ENCODE measurements around the gene RPS29. TPM values are rescaled to one million over a fixed set of nuclear protein-coding genes. Genes with fewer than 3 reads are reported as not detected.

Gene RPS29
- total RNA-seq, 1 experiment from 2014 or later: 866 TPM

DNA sequence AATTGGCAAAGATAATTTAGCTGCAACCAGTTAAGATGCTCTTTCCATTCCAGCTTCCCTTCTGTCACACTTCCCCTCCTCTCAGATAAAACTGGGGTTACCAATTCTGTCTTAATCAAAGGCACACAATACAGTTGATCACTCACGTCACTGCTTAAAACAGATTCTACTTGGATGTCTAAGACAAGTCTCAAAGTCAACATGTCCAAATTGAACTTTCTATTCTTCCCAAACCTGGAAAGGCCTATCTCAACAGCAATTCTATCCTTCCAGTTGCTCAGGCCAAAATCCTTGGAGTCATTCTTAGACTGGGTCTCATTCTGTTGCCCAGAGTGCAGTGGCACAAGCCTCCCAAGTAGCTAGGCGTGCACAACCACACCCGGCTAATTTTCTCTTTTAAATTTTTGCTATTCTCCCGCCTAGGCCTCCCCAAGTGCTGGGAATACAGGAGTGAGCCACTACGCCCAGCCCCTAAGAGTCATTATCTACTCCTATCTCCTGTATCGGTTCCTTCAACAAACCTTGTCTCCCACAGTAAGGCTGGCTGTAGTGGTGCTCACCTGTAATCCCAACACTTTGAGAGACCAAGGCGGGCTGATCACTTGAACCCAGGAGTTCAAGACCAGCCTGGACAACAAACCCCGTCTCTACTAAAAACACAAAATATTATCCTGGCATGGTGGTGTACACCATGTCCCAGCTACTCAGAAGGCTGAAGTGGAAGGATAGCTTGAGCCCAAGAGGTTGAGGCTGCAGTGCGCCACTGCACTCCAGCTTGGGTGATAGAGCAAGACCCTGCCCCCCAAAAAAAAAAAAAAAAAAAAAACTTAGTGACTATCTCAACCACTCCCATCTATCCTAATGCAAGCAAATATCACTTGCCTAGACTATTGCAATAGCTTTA lies 4.7 kb downstream of the RPS29 start:
- no peak for ATAC-seq
- in situ Hi-C loops (cut with HindIII; ENCODE audit: low pct_unique_long_range_greater_than_20kb, low sequenced_read_pairs): no loop called here
- DNase-seq (ENCODE audit: low read depth, low spot score): no peak
- ChIA-PET POLR2A (no interaction called here), CTCF (no interaction called here)
- no peaks in the 10 kb centered on the region for H3K27me3 ChIP-seq (ENCODE audit: control insufficient read depth, insufficient read depth, low read length)
- peaks cover 21% of the 10 kb centered on the region for H3K36me3 ChIP-seq (ENCODE audit: control insufficient read depth, insufficient read depth, low read length)
- H3K9me3 ChIP-seq (ENCODE audit: control insufficient read depth, insufficient read depth, low read depth, low read length): no peaks in the 10 kb centered on the region
- H3K4me3 ChIP-seq (ENCODE audit: low read depth in 2 of 2, low read length in 2 of 2): no peak overlapping the region
- no peak for TF ChIP-seq TCF7L2 (IDR thresholded peaks at IDR 0.05; ENCODE audit: low read depth, low read length)
- 0 out of 2 replicates have a peak, but pooled peaks have one; percentile 20 for TF ChIP-seq POLR2AphosphoS5 (IDR thresholded peaks at IDR 0.05; ENCODE audit: low read depth, low read length)
- TF ChIP-seq, protein P1, sequence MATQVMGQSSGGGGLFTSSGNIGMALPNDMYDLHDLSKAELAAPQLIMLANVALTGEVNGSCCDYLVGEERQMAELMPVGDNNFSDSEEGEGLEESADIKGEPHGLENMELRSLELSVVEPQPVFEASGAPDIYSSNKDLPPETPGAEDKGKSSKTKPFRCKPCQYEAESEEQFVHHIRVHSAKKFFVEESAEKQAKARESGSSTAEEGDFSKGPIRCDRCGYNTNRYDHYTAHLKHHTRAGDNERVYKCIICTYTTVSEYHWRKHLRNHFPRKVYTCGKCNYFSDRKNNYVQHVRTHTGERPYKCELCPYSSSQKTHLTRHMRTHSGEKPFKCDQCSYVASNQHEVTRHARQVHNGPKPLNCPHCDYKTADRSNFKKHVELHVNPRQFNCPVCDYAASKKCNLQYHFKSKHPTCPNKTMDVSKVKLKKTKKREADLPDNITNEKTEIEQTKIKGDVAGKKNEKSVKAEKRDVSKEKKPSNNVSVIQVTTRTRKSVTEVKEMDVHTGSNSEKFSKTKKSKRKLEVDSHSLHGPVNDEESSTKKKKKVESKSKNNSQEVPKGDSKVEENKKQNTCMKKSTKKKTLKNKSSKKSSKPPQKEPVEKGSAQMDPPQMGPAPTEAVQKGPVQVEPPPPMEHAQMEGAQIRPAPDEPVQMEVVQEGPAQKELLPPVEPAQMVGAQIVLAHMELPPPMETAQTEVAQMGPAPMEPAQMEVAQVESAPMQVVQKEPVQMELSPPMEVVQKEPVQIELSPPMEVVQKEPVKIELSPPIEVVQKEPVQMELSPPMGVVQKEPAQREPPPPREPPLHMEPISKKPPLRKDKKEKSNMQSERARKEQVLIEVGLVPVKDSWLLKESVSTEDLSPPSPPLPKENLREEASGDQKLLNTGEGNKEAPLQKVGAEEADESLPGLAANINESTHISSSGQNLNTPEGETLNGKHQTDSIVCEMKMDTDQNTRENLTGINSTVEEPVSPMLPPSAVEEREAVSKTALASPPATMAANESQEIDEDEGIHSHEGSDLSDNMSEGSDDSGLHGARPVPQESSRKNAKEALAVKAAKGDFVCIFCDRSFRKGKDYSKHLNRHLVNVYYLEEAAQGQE (IDR thresholded peaks at IDR 0.05; ENCODE audit: insufficient read depth in 1 of 2, low read depth in 2 of 2, low read length in 1 of 2): no peak
- intact Hi-C loops (cut with micrococcal nuclease; ENCODE audit: unreplicated experiment): no loop called here
- no TSS peak for BruUV-seq (replicated peaks)
- H3K4me1 ChIP-seq (ENCODE audit: control insufficient read depth, insufficient read depth, low read length): peaks cover 8% of the 10 kb centered on the region
- H3K27ac ChIP-seq (ENCODE audit: low read length): no peak overlapping the region

DNA sequence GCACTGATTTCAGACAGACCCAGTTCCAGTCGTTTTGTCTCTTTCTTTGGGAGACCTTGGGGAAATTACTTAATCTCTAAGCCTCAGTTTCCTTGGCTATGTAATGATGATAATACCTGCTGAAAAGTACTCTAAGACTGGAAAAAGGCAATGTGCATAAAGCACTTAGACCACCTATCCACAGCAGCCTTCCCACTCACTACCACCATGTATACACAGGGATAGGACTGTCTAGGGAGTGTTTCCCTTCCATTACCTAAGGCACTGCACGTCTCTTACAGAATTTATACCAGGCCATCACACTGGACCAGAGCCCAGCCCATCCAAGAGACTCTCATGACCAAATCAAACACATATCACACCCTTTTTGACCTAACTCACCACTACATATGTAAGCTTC lies 6.3 kb downstream of the RPS29 start:
- ChIA-PET CTCF (no interaction called here), POLR2A (no interaction called here)
- TF ChIP-seq SIN3A (IDR thresholded peaks at IDR 0.05; ENCODE audit: borderline replicate concordance, insufficient read depth, low read depth, low read length) (no peak), POLR2AphosphoS5 (IDR thresholded peaks at IDR 0.05; ENCODE audit: low read depth, low read length) (no peak), TCF7L2 (IDR thresholded peaks at IDR 0.05; ENCODE audit: low read depth, low read length) (no peak)
- TF ChIP-seq, protein P2, sequence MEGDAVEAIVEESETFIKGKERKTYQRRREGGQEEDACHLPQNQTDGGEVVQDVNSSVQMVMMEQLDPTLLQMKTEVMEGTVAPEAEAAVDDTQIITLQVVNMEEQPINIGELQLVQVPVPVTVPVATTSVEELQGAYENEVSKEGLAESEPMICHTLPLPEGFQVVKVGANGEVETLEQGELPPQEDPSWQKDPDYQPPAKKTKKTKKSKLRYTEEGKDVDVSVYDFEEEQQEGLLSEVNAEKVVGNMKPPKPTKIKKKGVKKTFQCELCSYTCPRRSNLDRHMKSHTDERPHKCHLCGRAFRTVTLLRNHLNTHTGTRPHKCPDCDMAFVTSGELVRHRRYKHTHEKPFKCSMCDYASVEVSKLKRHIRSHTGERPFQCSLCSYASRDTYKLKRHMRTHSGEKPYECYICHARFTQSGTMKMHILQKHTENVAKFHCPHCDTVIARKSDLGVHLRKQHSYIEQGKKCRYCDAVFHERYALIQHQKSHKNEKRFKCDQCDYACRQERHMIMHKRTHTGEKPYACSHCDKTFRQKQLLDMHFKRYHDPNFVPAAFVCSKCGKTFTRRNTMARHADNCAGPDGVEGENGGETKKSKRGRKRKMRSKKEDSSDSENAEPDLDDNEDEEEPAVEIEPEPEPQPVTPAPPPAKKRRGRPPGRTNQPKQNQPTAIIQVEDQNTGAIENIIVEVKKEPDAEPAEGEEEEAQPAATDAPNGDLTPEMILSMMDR (IDR thresholded peaks at IDR 0.05): no peak
- TF ChIP-seq, protein P1 (IDR thresholded peaks at IDR 0.05; ENCODE audit: insufficient read depth in 1 of 2, low read depth in 2 of 2, low read length in 1 of 2): no peak
- Histone ChIP-seq H3K9me3 (ENCODE audit: control insufficient read depth, insufficient read depth, low read depth, low read length) (no peaks in the 10 kb centered on the region), H3K4me1 (ENCODE audit: control insufficient read depth, insufficient read depth, low read length) (peaks cover 8% of the 10 kb centered on the region), H3K27ac (ENCODE audit: low read length) (no peak overlapping the region), H3K36me3 (ENCODE audit: control insufficient read depth, insufficient read depth, low read length) (peaks cover 14% of the 10 kb centered on the region), H3K4me3 (ENCODE audit: low read depth in 2 of 2, low read length in 2 of 2) (no peak overlapping the region), H3K27me3 (ENCODE audit: control insufficient read depth, insufficient read depth, low read length) (no peaks in the 10 kb centered on the region)
- BruUV-seq (replicated peaks): no TSS peak
- no peak for DNase-seq (ENCODE audit: low read depth, low spot score)
- intact Hi-C loops (cut with micrococcal nuclease; ENCODE audit: unreplicated experiment): no loop called here
- 0 out of 2 replicates have a peak, but pooled peaks have one; percentile 15 for ATAC-seq
- in situ Hi-C loops (cut with HindIII; ENCODE audit: low pct_unique_long_range_greater_than_20kb, low sequenced_read_pairs): no loop called here

All from Panc1 (cell line).